B cell (primary cell): ENCODE measurements around the gene PCBP1. TPM values are rescaled to one million over a fixed set of nuclear protein-coding genes. Genes with fewer than 3 reads are reported as not detected.

Source experiments
- ATAC-seq: fragments of 200-7000 bp; cut with Tn5 transposase; one replicate; pipeline ENCODE4 v1.10.0; 2021; ENCODE audit warnings: low read depth, mild to moderate bottlenecking, moderate number of reproducible peaks, moderate library complexity
- CTCF ChIA-PET: fragments of 350-600 bp; sonication (Branson Sonifier 250); formaldehyde crosslinking; loops from one replicate; lab custom pipeline; 2021; ENCODE audit warnings: antibody characterized with exemption, inconsistent platforms; lab: Charles Lee
- POLR2A ChIA-PET: fragments of 350-600 bp; sonication (Branson Sonifier 250); formaldehyde crosslinking; loops from one replicate; lab custom pipeline; 2021; ENCODE audit warnings: antibody characterized with exemption; lab: Charles Lee
- DNase-seq: peaks from one replicate; pipeline ENCODE4 v3.0.0; 2013
- H2AFZ ChIP-seq: 2 replicates; pipeline ENCODE4 v1.6.1; 2012; ENCODE audit warnings: mild to moderate bottlenecking, low read depth, low read length; ENCODE audit not compliant: insufficient read depth, poor library complexity, severe bottlenecking
- H3K27ac ChIP-seq, 2 donors: 1 replicate in 1 of 2; 2 replicates in 1 of 2; pipeline ENCODE4 v1.5.1; 2012 to 2013; ENCODE audit warnings: low read length in 2 of 2, mild to moderate bottlenecking in 2 of 2, moderate library complexity in 1 of 2
- H3K27me3 ChIP-seq, 4 experiments: fragments of 200-600 bp in 1 of 4; sonication (generic) in 1 of 4; replicated peaks in 1 of 4; 1 replicate in 2 of 4; 2 replicates in 2 of 4; pipeline versions ENCODE4 v1.6.1 to v1.7.0; 2013 to 2016; ENCODE audit warnings: low read length in 3 of 4, mild to moderate bottlenecking in 2 of 4, mixed read lengths in 1 of 4, moderate library complexity in 1 of 4; ENCODE audit not compliant: insufficient read depth in 4 of 4, control insufficient read depth in 3 of 4; ENCODE audit errors: control extremely low read depth in 1 of 4
- H3K36me3 ChIP-seq, 2 experiments: replicated peaks in 1 of 2; 1 replicate in 1 of 2; 2 replicates in 1 of 2; pipeline versions ENCODE4 v1.6.1 to v1.7.1; 2013; ENCODE audit warnings: low read length in 1 of 2; ENCODE audit not compliant: insufficient read depth in 2 of 2, control insufficient read depth in 1 of 2; ENCODE audit errors: control extremely low read depth in 1 of 2, extremely low read depth in 1 of 2
- H3K4me1 ChIP-seq, 2 donors: fragments of 200-600 bp in 1 of 2; sonication (generic) in 1 of 2; 1 replicate in 1 of 2; 2 replicates in 1 of 2; pipeline versions ENCODE4 v1.5.1 to v1.6.1; 2013 to 2017; ENCODE audit warnings: low read length in 2 of 2; ENCODE audit not compliant: control insufficient read depth in 2 of 2, insufficient read depth in 2 of 2
- H3K4me2 ChIP-seq: replicated peaks from 2 replicates; pipeline ENCODE3; 2012; ENCODE audit warnings: mild to moderate bottlenecking, low read depth, low read length; ENCODE audit not compliant: poor library complexity, severe bottlenecking
- H3K4me3 ChIP-seq, 5 experiments: fragments of 200-600 bp in 1 of 5; sonication (generic) in 1 of 5; 1 replicate in 3 of 5; 2 replicates in 2 of 5; pipeline versions ENCODE4 v1.5.1 to v1.7.0; 2011 to 2016; ENCODE audit warnings: low read length in 4 of 5, mild to moderate bottlenecking in 4 of 5, low read depth in 2 of 5, control low read depth in 1 of 5, moderate library complexity in 1 of 5; ENCODE audit not compliant: insufficient read depth in 1 of 5; ENCODE audit errors: control extremely low read depth in 1 of 5, extremely low read depth in 1 of 5
- H3K79me2 ChIP-seq: fragments of 200-600 bp; sonication (generic); one replicate; pipeline ENCODE4 v1.6.0; 2016; ENCODE audit warnings: low read length; ENCODE audit not compliant: control insufficient read depth, insufficient read depth
- H3K9ac ChIP-seq: fragments of 200-600 bp; sonication (generic); 2 replicates; pipeline ENCODE4 v1.6.1; 2017; ENCODE audit warnings: mild to moderate bottlenecking, low read length, moderate library complexity
- H3K9me3 ChIP-seq, 3 donors: one replicate each; pipeline versions ENCODE4 v1.6.1 to v1.7.1; 2013; ENCODE audit warnings: low read length in 2 of 3; ENCODE audit not compliant: control insufficient read depth in 2 of 3, insufficient read depth in 1 of 3; ENCODE audit errors: control extremely low read depth in 1 of 3
- H4K20me1 ChIP-seq: 2 replicates; pipeline ENCODE4 v1.6.0; 2012; ENCODE audit warnings: mild to moderate bottlenecking, low read length; ENCODE audit not compliant: insufficient read depth, control insufficient read depth, poor library complexity, severe bottlenecking
- H3K27ac Mint-ChIP-seq: one replicate; pipeline ENCODE4 v1.8.0; 2021; ENCODE audit warnings: mixed read lengths
- H3K27me3 Mint-ChIP-seq: one replicate; pipeline ENCODE4 v1.8.0; 2021; ENCODE audit warnings: mixed read lengths
- H3K4me1 Mint-ChIP-seq: one replicate; pipeline ENCODE4 v1.8.0; 2021; ENCODE audit warnings: mixed read lengths
- H3K4me3 Mint-ChIP-seq: one replicate; pipeline ENCODE4 v1.8.0; 2021; ENCODE audit warnings: mixed read lengths
- H3K9me3 Mint-ChIP-seq: one replicate; pipeline ENCODE4 v1.8.0; 2022; ENCODE audit warnings: mixed read lengths; ENCODE audit not compliant: insufficient read depth
- EZH2 ChIP-seq: IDR thresholded peaks from 2 replicates; pipeline ENCODE4 v1.6.1; 2012; ENCODE audit warnings: borderline replicate concordance, low read depth, mild to moderate bottlenecking, moderate library complexity, low read length; ENCODE audit not compliant: insufficient read depth, poor library complexity, severe bottlenecking
- WGBS: methylation state at CpG from one replicate; pipeline ENCODE4 v1.1.5; 2013; ENCODE audit warnings: missing lambda C conversion rate; ENCODE audit not compliant: insufficient coverage; 5-methylcytosine and 5-hydroxymethylcytosine counted together
- intact Hi-C: fragments of 100-400 bp; cut with micrococcal nuclease; formaldehyde crosslinking; loops from one replicate; pipeline ENCODE4 v1.10.0; 2022
- polyA plus RNA-seq: library from polyadenylated mRNA; depleted of rRNA; stranded (reverse); fragments of >200 nt; gene quantifications from 2 replicates; pipeline ENCODE4 v1.2.3, GENCODE V29; 2012
- total RNA-seq, 2 donors: library from RNA; stranded (reverse); fragments of 120-200 nt in 1 of 2; gene quantifications; 1 replicate in 1 of 2; 2 replicates in 1 of 2; pipeline versions ENCODE4 v1.2.3 to v1.2.4, GENCODE V29; 2013 to 2022
- TF ChIP-seq, protein P1 (sequence below): fragments of 200-600 bp; IDR thresholded peaks from one replicate; pipeline ENCODE4 v1.8.0; 2022; ENCODE audit warnings: antibody characterized with exemption, mild to moderate bottlenecking

PCBP1 gene
- total and polyA plus RNA-seq, 2 donors (not counting 1 experiment from before 2014, with no cell fraction given) = 172 to 327 TPM

DNA sequence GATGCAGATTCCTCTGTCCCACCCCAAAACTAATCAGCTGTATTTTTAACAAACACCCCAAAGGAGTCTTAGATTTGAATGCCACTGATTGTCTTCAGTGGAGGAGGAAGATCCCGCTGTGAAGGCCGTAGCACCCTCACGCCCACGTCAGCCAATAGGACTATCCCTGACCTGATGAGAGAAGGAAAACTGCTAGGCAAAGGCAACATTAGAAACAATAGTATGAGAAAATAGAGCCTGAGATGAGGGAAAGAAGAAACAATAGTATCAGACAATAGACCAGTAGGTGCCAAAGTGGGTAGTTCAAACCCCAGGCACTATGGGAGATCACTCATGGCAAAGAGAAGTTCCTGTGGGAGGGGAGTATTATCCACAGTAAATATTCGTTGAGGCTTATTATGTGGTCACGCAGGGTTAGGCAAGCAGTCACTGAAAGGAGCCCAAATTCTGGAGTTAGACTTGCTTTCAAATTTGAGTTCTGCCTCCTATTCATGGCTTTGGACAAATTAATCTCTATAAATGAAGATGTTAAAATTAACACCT lies 2.8 kb downstream of the PCBP1 start:
- Histone ChIP-seq H3K4me3 (peak overlapping the region; percentile 8 to 99 (median 97)), H3K9me3 (no peaks in the 10 kb centered on the region), H3K27me3 (no peaks in the 10 kb centered on the region), H2AFZ (no peak overlapping the region), H3K27ac (peak overlapping the region; percentile 2 to 100), H4K20me1 (peaks cover 12% of the 10 kb centered on the region), H3K36me3 (peaks cover 0 to 24% of the 10 kb centered on the region in 2 experiments), H3K9ac (peak overlapping the region; percentile 100), H3K79me2 (peaks cover 74% of the 10 kb centered on the region), H3K4me1 (peaks cover 59 to 75% of the 10 kb centered on the region in 2 donors), H3K4me2 (peak overlapping the region; percentile 94)
- ChIA-PET CTCF (interaction anchor here (2.4 to 12.7 kb wide), 4 partner anchors 14 to 51 kb away, joined by 10 to 98 read pairs (median 50); no protein-coding TSS in a partner anchor), POLR2A (interaction anchor here (0.8 to 8.3 kb wide), 6 partner anchors 19 to 52 kb away, joined by 7 to 170 read pairs (median 49); no protein-coding TSS in a partner anchor)
- H3K27ac Mint-ChIP-seq = peak overlapping the region; percentile 73
- ATAC-seq (no peak), DNase-seq (no peak)
- peaks cover 73% of the 10 kb centered on the region for H3K4me1 Mint-ChIP-seq
- WGBS = 40% methylated on average over 2 of the region's 6 CpGs
- no peaks in the 10 kb centered on the region for H3K27me3 Mint-ChIP-seq
- no peaks in the 10 kb centered on the region for H3K9me3 Mint-ChIP-seq
- intact Hi-C loops = no loop called here
- TF ChIP-seq EZH2 = no peak
- TF ChIP-seq, protein P1, sequence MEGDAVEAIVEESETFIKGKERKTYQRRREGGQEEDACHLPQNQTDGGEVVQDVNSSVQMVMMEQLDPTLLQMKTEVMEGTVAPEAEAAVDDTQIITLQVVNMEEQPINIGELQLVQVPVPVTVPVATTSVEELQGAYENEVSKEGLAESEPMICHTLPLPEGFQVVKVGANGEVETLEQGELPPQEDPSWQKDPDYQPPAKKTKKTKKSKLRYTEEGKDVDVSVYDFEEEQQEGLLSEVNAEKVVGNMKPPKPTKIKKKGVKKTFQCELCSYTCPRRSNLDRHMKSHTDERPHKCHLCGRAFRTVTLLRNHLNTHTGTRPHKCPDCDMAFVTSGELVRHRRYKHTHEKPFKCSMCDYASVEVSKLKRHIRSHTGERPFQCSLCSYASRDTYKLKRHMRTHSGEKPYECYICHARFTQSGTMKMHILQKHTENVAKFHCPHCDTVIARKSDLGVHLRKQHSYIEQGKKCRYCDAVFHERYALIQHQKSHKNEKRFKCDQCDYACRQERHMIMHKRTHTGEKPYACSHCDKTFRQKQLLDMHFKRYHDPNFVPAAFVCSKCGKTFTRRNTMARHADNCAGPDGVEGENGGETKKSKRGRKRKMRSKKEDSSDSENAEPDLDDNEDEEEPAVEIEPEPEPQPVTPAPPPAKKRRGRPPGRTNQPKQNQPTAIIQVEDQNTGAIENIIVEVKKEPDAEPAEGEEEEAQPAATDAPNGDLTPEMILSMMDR = no peak
- H3K4me3 Mint-ChIP-seq = peak overlapping the region; percentile 94

DNA sequence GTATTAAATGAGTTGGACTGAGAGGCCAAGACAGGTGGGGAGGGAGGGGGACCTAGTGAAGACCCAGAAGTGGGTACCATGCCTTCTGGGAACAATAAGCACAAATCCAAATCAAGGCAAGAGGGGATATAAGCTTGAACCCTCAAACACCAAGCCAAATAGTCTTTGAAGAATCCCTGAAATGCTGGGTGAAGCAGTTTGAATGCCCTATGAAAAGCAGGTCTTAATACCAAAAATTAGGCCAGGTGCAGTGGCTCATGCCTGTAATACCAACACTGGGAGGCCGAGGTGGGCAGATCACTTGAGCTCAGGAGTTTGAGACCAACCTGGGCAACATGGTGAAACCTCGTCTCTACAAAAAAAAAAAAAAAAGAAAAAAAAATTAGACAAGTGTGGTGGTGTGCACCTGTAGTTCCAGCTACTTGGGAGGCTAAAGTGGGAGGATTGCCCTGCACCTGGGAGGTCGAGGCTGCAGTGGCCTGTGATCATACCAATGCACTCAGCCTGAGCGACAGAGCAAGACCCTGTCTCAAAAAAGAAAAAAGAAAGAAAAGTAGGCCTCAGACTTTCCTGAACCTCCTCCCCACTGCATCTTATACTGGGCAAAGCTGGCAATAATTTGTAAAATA lies 3.5 kb downstream of the PCBP1 start:
- POLR2A ChIA-PET = interaction anchor here (0.7 to 6.1 kb wide), 7 partner anchors 17 to 51 kb away, joined by 3 to 43 read pairs (median 5); no protein-coding TSS in a partner anchor
- Mint-ChIP-seq H3K9me3 (no peaks in the 10 kb centered on the region), H3K27me3 (no peaks in the 10 kb centered on the region), H3K4me3 (peak overlapping the region; percentile 23), H3K27ac (peak overlapping the region; percentile 80), H3K4me1 (peaks cover 73% of the 10 kb centered on the region)
- Histone ChIP-seq H3K4me2 (peak overlapping the region; percentile 94), H3K79me2 (peaks cover 75% of the 10 kb centered on the region), H3K36me3 (peaks cover 0 to 24% of the 10 kb centered on the region in 2 experiments), H2AFZ (no peak overlapping the region), H4K20me1 (peaks cover 12% of the 10 kb centered on the region), H3K27ac (peak overlapping the region in 1 of 2 donors; percentile 100), H3K4me3 (no peak overlapping the region), H3K9ac (no peak overlapping the region), H3K27me3 (no peaks in the 10 kb centered on the region), H3K9me3 (no peaks in the 10 kb centered on the region), H3K4me1 (peaks cover 58 to 75% of the 10 kb centered on the region in 2 donors)
- TF ChIP-seq, protein P1 = no peak
- no peak for TF ChIP-seq EZH2
- DNase-seq (no peak), ATAC-seq (no peak)
- 33% methylated on average over 1 of the region's 4 CpGs for WGBS
- intact Hi-C loops = no loop called here
- CTCF ChIA-PET = interaction anchor here (1.5 to 12.7 kb wide), 3 partner anchors 13 to 50 kb away, joined by 3 to 98 read pairs (median 10); no protein-coding TSS in a partner anchor
